Measurements from ENCODE around the gene PGGHG. TPM values are rescaled to one million over a fixed set of nuclear protein-coding genes. Genes with fewer than 3 reads are reported as not detected.

The PGGHG gene
- total RNA-seq = 10 to 100 TPM; 81.0 to 81.2 TPM
- 9.8 TPM for polyA plus RNA-seq

DNA sequence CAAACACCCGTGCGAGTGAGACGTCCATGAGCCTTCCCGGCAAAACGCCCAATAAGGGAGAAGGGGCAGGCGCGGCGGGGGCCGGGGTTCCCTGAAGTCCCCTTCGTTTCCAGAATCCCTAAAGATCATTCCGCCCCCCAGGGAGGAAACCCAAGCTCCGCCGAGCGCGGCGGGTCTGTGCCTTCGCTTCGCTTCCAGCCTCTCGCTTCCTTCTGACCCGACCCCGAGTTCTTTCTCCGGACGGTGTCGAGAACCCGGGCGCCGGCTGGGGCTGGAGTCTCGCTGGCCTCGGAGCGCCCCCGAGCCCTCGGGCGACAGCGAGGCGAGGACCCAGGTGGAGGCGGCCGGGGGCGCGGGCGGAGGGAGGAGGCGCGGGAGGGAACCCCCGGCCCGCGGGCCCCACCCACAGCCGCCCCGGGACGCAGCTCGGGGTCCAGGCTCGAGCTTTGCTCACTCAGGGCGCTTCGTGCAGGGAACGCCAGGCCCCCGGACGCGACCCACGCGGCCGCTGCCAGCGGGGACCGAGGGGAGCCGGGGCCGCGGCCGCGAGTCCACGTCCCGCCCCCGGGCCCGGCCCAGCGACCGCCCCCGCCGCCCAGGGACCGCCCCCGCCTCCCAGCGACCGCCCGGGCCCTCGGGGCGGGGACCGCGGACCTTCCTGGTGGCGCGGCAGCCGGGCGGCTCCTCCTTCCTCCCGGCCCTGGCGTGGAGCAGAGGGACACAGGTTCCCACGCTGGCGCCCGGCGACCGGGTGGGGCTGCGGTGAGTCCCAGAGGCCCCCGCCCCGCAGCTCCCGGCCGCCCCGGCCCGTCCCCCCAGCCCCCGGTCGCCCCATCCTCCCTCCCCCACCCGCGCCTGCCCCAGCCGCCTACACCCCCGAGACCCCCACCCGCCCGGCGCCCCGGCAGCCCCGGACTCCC, at the start of gene PGGHG:
Gene PGGHG, plus strand, starts transcription at position 649 of the 920 bp plus-strand sequence. CDS start 691 bp downstream, outside the sequence.
- Mint-ChIP-seq H3K27me3 (peaks cover 0 to 9% of the 10 kb centered on the region in 2 donors), H3K27ac (peak within 1 kb of the TSS; percentile 93 to 99 (median 97)), H3K9me3 (no peaks in the 10 kb centered on the region), H3K36me3 (peaks cover 0 to 41% (median 0%) of the 10 kb centered on the region in 3 donors), H3K4me1 (peaks cover 27 to 57% (median 33%) of the 10 kb centered on the region in 3 donors), H3K4me3 (peak within 1 kb of the TSS; percentile 94 to 99 (median 98))
- Histone ChIP-seq H3K36me3 (ENCODE audit: insufficient read depth, low read length) (no peaks in the 10 kb centered on the region), H3K4me1 (ENCODE audit: insufficient read depth, low read length) (peaks cover 27% of the 10 kb centered on the region), H3K9me3 (ENCODE audit: low read length) (no peaks in the 10 kb centered on the region), H3K27me3 (ENCODE audit: insufficient read depth, low read length, poor library complexity, severe bottlenecking) (no peaks in the 10 kb centered on the region), H3K27ac (ENCODE audit: low read depth, low read length) (peak within 1 kb of the TSS; percentile 79), H3K4me3 (ENCODE audit: low read length) (peak within 1 kb of the TSS; percentile 74)
- DNase-seq = peak; percentile 55 to 71 (median 67)
- ChIA-PET POLR2A (interaction anchor here (0.7 to 5.6 kb wide), 13 partner anchors 8 to 118 kb away, joined by 3 to 62 read pairs (median 7); partner anchors contain the start of genes BET1L, NLRP6, PSMD13 and RIC8A), CTCF (interaction anchor here (0.5 to 4.3 kb wide), 14 partner anchors 8 to 630 kb away, joined by 3 to 25 read pairs (median 4); partner anchors contain the start of genes BET1L, IFITM2 and RIC8A)

DNA sequence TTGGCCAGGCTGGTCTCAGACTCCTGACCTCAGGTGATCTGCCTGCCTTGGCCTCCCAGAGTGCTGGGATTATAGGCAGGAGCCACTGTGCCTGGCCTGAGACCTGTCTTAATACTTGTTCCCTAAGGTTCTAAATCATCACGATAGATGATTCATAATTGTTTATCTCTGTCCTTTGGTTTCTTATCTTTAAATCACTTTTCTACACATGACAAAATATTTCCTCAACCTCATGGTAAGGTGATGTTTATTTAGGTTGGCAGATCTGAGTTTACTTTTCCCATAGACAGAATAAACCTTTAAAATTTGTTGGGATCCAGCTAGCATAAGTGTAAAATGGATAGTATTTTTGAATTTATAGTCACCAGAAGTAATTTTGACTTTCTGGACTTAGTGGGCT, 48.6 kb upstream of the PGGHG start:
- Histone ChIP-seq H3K27me3 (ENCODE audit: insufficient read depth, low read length, poor library complexity, severe bottlenecking) (no peaks in the 10 kb centered on the region), H3K4me1 (ENCODE audit: insufficient read depth, low read length) (peaks cover 18% of the 10 kb centered on the region), H3K36me3 (ENCODE audit: insufficient read depth, low read length) (peaks cover 30% of the 10 kb centered on the region), H3K4me3 (ENCODE audit: low read length) (no peak overlapping the region), H3K27ac (ENCODE audit: low read depth, low read length) (no peak overlapping the region), H3K9me3 (ENCODE audit: low read length) (no peaks in the 10 kb centered on the region)
- Mint-ChIP-seq H3K27ac (peak overlapping the region in 3 of 8 donors; percentile 17 to 66 (median 47)), H3K9me3 (no peaks in the 10 kb centered on the region), H3K4me1 (peaks cover 39 to 65% (median 63%) of the 10 kb centered on the region in 3 donors), H3K27me3 (peaks cover 0 to 4% of the 10 kb centered on the region in 2 donors), H3K4me3 (peak overlapping the region in 1 of 7 donors; percentile 1), H3K36me3 (peaks cover 7 to 79% (median 20%) of the 10 kb centered on the region in 3 donors)
- POLR2A ChIA-PET = interaction anchor here (0.6 to 1.3 kb wide), 2 partner anchors 33 to 41 kb away, joined by 3 read pairs; partner anchors contain the start of genes BET1L and RIC8A
- CTCF ChIA-PET = interaction anchor here (2.3 kb wide), 1 partner anchor 10 kb away, joined by 15 read pairs; no protein-coding TSS in a partner anchor
- no peak for DNase-seq

DNA sequence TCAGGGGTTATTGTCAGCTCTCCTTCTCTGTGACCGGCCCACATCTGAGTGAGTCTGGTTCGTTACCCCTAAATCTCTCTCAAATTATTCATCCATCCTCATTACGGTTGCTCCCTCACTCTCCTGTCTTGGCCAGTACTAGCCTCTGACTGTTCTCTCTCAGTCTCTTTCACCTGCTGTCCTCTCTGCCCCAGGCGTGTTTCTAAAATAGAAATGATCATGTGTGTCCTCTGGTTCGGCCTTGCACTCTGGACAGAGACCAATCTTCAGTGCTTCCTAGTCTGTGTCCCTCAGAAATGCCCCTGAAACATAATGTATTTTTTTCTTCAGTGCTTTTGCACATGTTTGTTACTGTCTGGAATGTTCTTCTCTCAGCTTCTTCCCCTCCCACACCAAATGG, 47.3 kb upstream of the PGGHG start:
- Mint-ChIP-seq H3K4me3 (peak overlapping the region in 1 of 7 donors; percentile 26), H3K9me3 (no peaks in the 10 kb centered on the region), H3K27me3 (peaks cover 0 to 2% of the 10 kb centered on the region in 2 donors), H3K27ac (peak overlapping the region in 4 of 8 donors; percentile 5 to 66 (median 59)), H3K4me1 (peaks cover 34 to 56% (median 55%) of the 10 kb centered on the region in 3 donors), H3K36me3 (peaks cover 10 to 85% (median 28%) of the 10 kb centered on the region in 3 donors)
- peaks cover 13% of the 10 kb centered on the region for H3K4me1 ChIP-seq (ENCODE audit: insufficient read depth, low read length)
- ChIA-PET CTCF (interaction anchor here (1.7 to 2.3 kb wide), 2 partner anchors 8 to 35 kb away, joined by 3 to 15 read pairs; partner anchors contain the start of gene BET1L), POLR2A (interaction anchor here (0.8 kb wide), 1 partner anchor 34 kb away, joined by 3 read pairs; the partner anchor contains the start of genes BET1L and RIC8A)
- no peak for DNase-seq
- H3K27ac ChIP-seq (ENCODE audit: low read depth, low read length) = no peak overlapping the region
- no peaks in the 10 kb centered on the region for H3K9me3 ChIP-seq (ENCODE audit: low read length)
- no peak overlapping the region for H3K4me3 ChIP-seq (ENCODE audit: low read length)
- H3K27me3 ChIP-seq (ENCODE audit: insufficient read depth, low read length, poor library complexity, severe bottlenecking) = no peaks in the 10 kb centered on the region
- H3K36me3 ChIP-seq (ENCODE audit: insufficient read depth, low read length) = peaks cover 37% of the 10 kb centered on the region

DNA sequence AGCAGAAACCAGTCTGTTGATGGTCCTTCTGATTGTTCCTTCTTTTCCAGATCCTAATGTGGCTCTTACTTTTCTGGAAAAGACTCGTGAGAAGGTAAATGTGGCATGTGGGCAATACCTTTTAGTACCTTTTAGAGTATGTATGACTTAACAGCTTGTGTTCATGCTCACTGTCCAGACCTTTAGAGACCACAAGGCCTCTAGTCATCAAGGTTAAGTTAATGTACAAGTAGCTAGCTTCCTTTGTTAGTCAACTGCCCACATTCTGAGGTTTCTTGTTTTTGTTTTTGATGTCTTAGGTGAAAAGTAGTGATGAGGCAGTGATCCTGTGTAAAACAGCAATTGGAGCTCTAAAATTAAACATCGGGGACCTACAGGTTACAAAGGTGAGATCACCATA, 44.5 kb upstream of the PGGHG start:
- Mint-ChIP-seq H3K4me3 (no peak overlapping the region), H3K4me1 (peaks cover 21 to 32% (median 32%) of the 10 kb centered on the region in 3 donors), H3K27me3 (no peaks in the 10 kb centered on the region), H3K27ac (no peak overlapping the region), H3K36me3 (peaks cover 18 to 93% (median 38%) of the 10 kb centered on the region in 3 donors), H3K9me3 (no peaks in the 10 kb centered on the region)
- POLR2A ChIA-PET = no interaction called here
- H3K27ac ChIP-seq (ENCODE audit: low read depth, low read length) = no peak overlapping the region
- H3K36me3 ChIP-seq (ENCODE audit: insufficient read depth, low read length) = peaks cover 56% of the 10 kb centered on the region
- no peak for DNase-seq
- no peaks in the 10 kb centered on the region for H3K4me1 ChIP-seq (ENCODE audit: insufficient read depth, low read length)
- no peak overlapping the region for H3K4me3 ChIP-seq (ENCODE audit: low read length)
- no peaks in the 10 kb centered on the region for H3K27me3 ChIP-seq (ENCODE audit: insufficient read depth, low read length, poor library complexity, severe bottlenecking)
- H3K9me3 ChIP-seq (ENCODE audit: low read length) = no peaks in the 10 kb centered on the region
- CTCF ChIA-PET = no interaction called here

DNA sequence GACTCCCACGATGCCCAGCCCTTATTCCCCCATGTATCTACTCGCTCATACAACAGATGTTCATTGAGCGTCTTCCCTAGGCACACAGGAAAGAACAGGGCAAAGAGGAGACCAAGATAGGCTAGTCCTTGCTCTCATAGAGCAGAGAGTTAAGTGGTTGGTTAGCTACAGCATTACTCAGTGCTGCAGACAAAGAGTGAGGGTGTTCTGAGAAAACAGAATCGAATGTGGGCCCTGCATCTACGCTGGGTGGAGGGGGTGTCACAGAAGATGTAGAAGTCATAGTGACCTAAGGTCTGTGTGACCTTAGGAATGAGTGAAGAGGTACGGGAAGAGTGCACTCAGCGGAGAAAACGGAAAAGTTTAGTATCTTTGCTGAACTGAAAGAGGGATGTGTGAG, 39.9 kb upstream of the PGGHG start:
- H3K4me1 ChIP-seq (ENCODE audit: insufficient read depth, low read length) = peaks cover 5% of the 10 kb centered on the region
- DNase-seq = no peak
- H3K4me3 Mint-ChIP-seq = no peak overlapping the region
- peaks cover 20 to 93% (median 34%) of the 10 kb centered on the region in 3 donors for H3K36me3 Mint-ChIP-seq
- no peaks in the 10 kb centered on the region for H3K27me3 Mint-ChIP-seq
- no peaks in the 10 kb centered on the region for H3K9me3 ChIP-seq (ENCODE audit: low read length)
- no peaks in the 10 kb centered on the region for H3K9me3 Mint-ChIP-seq
- POLR2A ChIA-PET = no interaction called here
- H3K27ac ChIP-seq (ENCODE audit: low read depth, low read length) = no peak overlapping the region
- H3K4me1 Mint-ChIP-seq = peaks cover 10 to 14% (median 11%) of the 10 kb centered on the region in 3 donors
- H3K4me3 ChIP-seq (ENCODE audit: low read length) = no peak overlapping the region
- CTCF ChIA-PET = interaction anchor here (1.0 to 5.5 kb wide), 7 partner anchors 8 to 201 kb away, joined by 3 to 39 read pairs (median 4); partner anchors contain the start of genes BET1L and PTDSS2
- H3K36me3 ChIP-seq (ENCODE audit: insufficient read depth, low read length) = peaks cover 63% of the 10 kb centered on the region
- H3K27ac Mint-ChIP-seq = peak overlapping the region in 2 of 8 donors; percentile 52 to 82
- H3K27me3 ChIP-seq (ENCODE audit: insufficient read depth, low read length, poor library complexity, severe bottlenecking) = no peaks in the 10 kb centered on the region

DNA sequence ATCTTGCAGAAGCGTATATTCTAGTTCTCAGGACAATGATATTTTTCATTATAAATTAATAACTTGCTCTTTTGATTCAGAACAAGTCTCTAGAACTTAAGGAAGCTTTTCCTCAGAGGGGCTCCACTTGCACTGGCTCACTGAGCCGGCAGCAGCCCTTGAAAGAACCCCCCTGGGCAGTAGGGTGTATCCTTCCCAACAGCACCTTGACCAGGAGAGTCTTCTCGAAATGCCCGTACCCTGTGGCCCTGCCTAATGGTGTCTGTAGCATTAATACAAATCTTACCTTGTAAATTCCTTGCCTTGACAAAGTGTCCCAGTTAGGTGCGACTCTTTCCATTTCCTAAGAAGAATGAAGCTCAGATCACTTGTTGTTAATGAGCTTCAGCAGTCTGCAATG, 38.7 kb upstream of the PGGHG start:
- H3K36me3 ChIP-seq (ENCODE audit: insufficient read depth, low read length) = peaks cover 54% of the 10 kb centered on the region

DNA sequence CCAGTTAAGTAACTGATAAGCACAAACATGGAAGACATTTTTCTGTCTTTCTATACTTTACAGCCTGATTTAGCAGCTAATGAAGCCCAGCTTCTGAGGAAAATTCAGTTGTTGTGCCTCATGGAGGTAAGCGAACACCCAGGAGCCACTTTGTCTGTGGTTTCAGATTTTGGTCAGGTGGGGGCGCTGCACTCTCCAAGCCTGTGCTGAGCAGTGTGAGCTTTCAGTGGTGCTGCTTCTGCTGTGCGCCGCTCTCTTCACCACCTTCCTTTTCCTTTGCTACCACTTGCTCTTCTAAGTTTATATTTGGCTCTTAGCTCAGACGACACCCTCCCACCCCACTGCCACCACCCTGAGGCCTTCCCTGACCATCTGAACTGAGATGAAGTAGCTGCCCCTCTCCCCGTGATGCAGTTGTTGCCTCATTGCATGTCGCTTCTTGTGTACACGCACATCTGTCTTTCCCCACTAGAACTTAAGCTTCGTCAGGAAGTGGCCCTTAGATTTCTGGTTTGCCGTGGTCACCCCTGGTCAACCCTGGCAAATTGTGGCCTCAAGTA, 38.1 kb upstream of the PGGHG start:
- peak overlapping the region in 1 of 7 donors; percentile 5 for H3K4me3 Mint-ChIP-seq
- no peaks in the 10 kb centered on the region for H3K9me3 Mint-ChIP-seq
- no peak overlapping the region for H3K4me3 ChIP-seq (ENCODE audit: low read length)
- DNase-seq = peak; percentile 65 to 86 (median 71)
- H3K27me3 Mint-ChIP-seq = no peaks in the 10 kb centered on the region
- peaks cover 5% of the 10 kb centered on the region for H3K4me1 ChIP-seq (ENCODE audit: insufficient read depth, low read length)
- H3K4me1 Mint-ChIP-seq = peaks cover 7 to 11% (median 9%) of the 10 kb centered on the region in 3 donors
- peaks cover 53% of the 10 kb centered on the region for H3K36me3 ChIP-seq (ENCODE audit: insufficient read depth, low read length)
- H3K27me3 ChIP-seq (ENCODE audit: insufficient read depth, low read length, poor library complexity, severe bottlenecking) = no peaks in the 10 kb centered on the region
- H3K9me3 ChIP-seq (ENCODE audit: low read length) = no peaks in the 10 kb centered on the region
- no peak overlapping the region for H3K27ac ChIP-seq (ENCODE audit: low read depth, low read length)
- ChIA-PET POLR2A (interaction anchor here (0.5 to 1.8 kb wide), 6 partner anchors 17 to 117 kb away, joined by 3 to 16 read pairs (median 8); partner anchors contain the start of gene PGGHG), CTCF (interaction anchor here (0.8 to 5.5 kb wide), 38 partner anchors 9 to 268 kb away, joined by 3 to 58 read pairs (median 8); partner anchors contain the start of genes BET1L, IFITM2, IFITM5 and NLRP6)
- H3K27ac Mint-ChIP-seq = peak overlapping the region in 7 of 8 donors; percentile 62 to 90 (median 73)
- peaks cover 16 to 76% (median 24%) of the 10 kb centered on the region in 3 donors for H3K36me3 Mint-ChIP-seq

More for the DNA sequence above, 38.7 kb upstream of the PGGHG start:
- no peak overlapping the region for H3K27ac ChIP-seq (ENCODE audit: low read depth, low read length)
- H3K4me1 ChIP-seq (ENCODE audit: insufficient read depth, low read length) = peaks cover 5% of the 10 kb centered on the region
- Mint-ChIP-seq H3K27ac (peak overlapping the region in 5 of 8 donors; percentile 60 to 87 (median 66)), H3K4me1 (peaks cover 7 to 11% (median 11%) of the 10 kb centered on the region in 3 donors), H3K4me3 (no peak overlapping the region), H3K36me3 (peaks cover 18 to 82% (median 29%) of the 10 kb centered on the region in 3 donors), H3K9me3 (no peaks in the 10 kb centered on the region), H3K27me3 (no peaks in the 10 kb centered on the region)
- ChIA-PET POLR2A (interaction anchor here (1.0 to 1.8 kb wide), 4 partner anchors 18 to 37 kb away, joined by 4 to 16 read pairs (median 12); partner anchors contain the start of gene PGGHG), CTCF (interaction anchor here (0.9 to 5.5 kb wide), 35 partner anchors 9 to 268 kb away, joined by 3 to 58 read pairs (median 8); partner anchors contain the start of genes BET1L, IFITM2, IFITM5 and NLRP6)
- H3K4me3 ChIP-seq (ENCODE audit: low read length) = no peak overlapping the region
- no peaks in the 10 kb centered on the region for H3K9me3 ChIP-seq (ENCODE audit: low read length)
- no peaks in the 10 kb centered on the region for H3K27me3 ChIP-seq (ENCODE audit: insufficient read depth, low read length, poor library complexity, severe bottlenecking)
- DNase-seq = no peak
